Activated CD4-positive, alpha-beta T cell treated with anti-CD3 and anti-CD28 coated beads, Interleukin-2, Interleukin-6, amounts not matched to agents 100 ng/mL and 50 ng/mL, durations not matched to agents 16 hours and 8 hours (primary cell): ENCODE measurements around the gene SMARCAL1.

Experiments used
- DNase-seq: peaks from one replicate; pipeline ENCODE4 v3.0.0-alpha.2; 2020

SMARCAL1 gene

GRCh38 chr2:216477283-216478035 lies 65.2 kb downstream of the SMARCAL1 start:
- DNase-seq: no peak

- no peak for DNase-seq
Measured at GRCh38 chr2:216478151-216478550, 65.9 kb downstream of the SMARCAL1 start.

- no peak for DNase-seq
Measured at GRCh38 chr2:216478791-216479190, 66.5 kb downstream of the SMARCAL1 start.

DNA sequence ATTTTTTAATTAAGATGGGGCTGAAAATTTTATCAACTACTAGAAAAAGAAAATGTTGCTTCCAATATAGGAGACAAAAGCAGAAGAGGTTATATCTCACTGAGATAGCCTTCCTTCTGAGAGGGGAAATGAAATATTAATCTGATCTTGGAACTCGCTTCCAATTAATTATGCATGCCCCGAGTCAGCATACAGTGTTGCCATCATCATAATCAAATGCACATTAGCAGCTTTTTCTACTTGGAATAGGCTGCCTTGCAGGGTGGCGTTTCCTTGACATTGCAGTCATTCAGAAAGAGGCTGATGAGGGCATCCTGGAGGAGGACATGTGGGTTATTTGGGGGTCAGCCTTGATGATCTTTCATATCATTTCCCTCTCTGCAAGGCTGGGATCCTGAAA lies 67.9 kb downstream of the SMARCAL1 start:
- DNase-seq: no peak

DNA sequence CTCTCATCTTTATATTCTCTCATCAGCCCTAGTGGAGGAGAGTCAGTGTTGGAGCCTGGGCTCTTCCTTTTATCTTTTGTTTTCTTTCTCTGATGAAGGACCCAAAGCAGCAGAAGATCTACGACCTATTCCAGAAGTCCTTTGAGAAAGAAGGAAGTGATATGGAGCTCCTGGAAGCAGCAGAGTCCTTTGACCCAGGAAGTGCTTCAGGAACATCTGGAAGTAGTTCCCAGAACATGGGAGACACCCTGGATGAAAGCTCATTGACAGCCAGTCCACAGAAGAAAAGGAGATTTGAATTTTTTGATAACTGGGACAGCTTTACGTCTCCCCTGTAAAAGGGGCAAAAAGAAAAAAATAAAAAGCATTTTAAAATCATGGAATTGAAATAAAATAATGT lies 70.4 kb downstream of the SMARCAL1 start:
- no peak for DNase-seq

- no peak for DNase-seq
Measured at GRCh38 chr2:216485237-216485636, 73.0 kb downstream of the SMARCAL1 start.

GRCh38 chr2:216485745-216486144 lies 73.5 kb downstream of the SMARCAL1 start:
- no peak for DNase-seq

- no peak for DNase-seq
Measured at GRCh38 chr2:216486271-216486670, 74.0 kb downstream of the SMARCAL1 start.

DNA sequence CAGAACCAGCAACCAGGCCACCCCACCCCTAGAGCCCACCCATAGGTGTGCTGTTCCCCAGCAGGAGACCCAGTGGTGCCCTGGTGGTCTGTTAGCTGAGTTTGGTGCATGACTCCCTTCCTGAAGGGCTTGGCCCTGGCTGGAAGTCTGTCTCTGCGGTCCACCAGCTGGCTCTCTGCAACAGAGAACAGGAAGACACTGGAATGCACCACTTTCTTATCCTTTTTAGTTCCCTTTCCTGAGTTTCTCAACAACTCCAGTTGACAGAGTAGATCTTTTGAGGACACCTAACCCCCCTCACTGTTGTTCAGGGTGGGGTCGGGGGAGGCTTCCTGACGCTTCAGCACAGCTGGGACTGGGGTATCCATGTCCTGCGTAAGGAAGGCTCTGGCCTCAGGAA lies 74.4 kb downstream of the SMARCAL1 start:
- no peak for DNase-seq

DNA sequence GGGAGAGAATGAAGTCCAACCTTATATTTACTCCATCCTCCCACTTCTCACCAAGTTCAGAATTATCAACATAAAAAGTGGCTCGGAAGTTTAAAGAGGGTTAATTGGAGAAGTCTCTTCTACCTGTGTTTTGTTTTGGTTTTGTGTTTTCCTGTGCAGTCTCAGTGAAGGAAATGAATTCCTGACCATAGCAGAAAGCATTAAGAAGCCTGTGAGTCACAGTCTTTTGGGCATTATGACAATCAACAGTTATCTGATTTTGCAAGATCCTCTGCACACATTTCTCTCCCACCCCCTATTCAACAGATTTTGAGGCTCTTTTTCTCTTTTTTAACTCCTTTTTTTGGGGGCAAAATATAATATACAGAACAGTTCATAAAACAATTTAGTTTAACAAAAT lies 77.8 kb downstream of the SMARCAL1 start:
- DNase-seq: no peak

- DNase-seq: no peak
Measured at GRCh38 chr2:216491793-216492596, 79.7 kb downstream of the SMARCAL1 start.

GRCh38 chr2:216492597-216493333 lies 80.5 kb downstream of the SMARCAL1 start:
- no peak for DNase-seq

DNA sequence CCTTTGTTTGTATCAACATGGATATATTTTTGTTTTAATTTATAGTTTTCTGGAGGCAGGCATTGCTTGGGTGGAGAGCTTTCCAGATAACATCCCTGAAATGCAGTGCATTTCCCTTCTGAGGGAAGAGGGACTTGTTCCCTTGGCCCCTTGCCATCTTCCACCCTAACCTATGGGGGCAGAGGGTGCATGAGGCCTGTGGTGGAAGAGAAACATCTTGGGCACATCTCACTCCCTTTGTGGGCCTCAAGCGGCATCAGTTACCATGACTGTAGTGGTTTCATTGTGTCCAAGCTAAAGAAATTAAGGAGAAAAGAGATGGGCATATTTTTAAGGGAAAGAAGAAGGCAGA lies 81.0 kb downstream of the SMARCAL1 start:
- DNase-seq: no peak

GRCh38 chr2:216495656-216496055 lies 83.4 kb downstream of the SMARCAL1 start:
- DNase-seq: no peak

DNA sequence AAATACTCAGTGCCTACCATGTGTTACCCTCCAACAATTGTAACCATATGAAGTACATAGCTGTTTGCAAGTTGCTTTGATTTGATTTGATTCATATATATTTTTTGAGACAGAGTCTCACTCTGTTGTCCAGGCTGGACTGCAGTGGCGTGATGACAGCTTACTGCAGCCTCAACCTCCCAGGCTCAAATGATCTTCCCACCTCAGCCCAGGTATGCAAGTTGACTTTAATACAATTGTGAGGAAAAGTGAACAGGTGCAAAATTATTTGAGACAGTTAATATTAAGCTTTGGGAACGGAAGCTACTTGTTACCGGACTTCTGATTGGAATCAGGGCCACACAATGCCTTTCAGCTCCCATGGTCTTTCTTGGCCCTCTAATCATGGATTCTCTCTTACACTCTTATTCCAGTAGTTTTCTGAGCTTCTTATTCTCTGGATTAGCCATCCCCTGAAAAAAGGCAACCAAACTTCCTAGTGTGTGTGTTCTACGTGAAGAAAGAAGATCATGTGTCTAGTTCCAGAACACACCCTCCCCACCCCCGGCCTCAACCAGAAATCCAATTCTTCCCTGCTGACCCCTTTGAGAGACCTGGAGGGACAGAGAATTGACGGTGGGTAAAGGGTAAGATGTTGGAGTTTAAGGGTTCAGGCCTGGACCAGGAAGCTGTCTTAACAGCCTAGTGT lies 85.2 kb downstream of the SMARCAL1 start:
- DNase-seq: no peak

GRCh38 chr2:216498070-216498378 lies 85.7 kb downstream of the SMARCAL1 start:
- DNase-seq: no peak

DNA sequence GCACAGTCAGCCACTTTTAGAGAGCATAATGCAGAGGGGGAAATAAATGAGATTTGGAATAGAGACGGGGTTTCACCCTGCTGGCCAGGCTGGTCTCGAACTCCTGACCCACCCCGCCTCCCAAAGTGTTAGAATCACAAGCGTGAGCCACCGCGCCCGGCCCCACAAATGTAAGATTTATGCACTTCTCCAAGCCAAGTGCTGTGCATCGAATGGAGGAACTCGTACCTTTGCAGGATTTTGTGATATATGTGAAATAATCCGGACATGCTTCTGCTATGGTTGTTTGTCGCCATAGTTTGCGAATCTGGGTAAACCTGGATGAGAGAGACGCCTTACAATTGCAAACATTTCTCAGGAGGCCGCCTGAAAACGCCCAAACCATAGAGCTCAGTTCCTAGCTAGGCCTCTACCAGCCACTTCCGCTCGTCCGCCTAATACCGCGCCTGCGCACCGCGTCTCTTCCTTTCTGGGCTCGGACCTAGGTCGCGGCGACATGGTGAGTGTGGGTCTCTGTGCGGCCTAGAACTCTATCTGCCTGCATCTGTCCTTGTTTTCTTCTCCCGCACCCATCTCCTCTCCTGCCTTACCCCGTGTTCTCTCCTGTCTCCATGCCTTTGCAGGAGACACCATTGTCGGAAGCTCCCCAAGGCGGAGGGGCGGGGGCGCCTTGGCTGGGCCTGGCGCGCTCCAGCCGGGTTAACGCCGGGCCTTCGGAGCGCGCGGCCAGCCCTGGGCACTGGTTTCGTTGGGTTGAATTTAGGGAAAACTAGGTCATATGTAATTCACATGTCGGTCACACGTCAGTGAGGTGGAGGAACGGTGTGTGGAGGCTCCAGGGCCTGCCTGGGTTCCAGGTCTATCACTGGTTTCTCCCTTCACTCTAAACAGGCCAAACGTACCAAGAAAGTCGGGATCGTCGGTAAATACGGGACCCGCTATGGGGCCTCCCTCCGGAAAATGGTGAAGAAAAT lies 86.4 kb downstream of the SMARCAL1 start, which contains the start of gene RPL37A:
Gene RPL37A (plus strand): TSS at position 466 of the 974 bp plus-strand sequence. CDS start 31 bp downstream, at position 497.
- DNase-seq: peak; percentile 95

DNA sequence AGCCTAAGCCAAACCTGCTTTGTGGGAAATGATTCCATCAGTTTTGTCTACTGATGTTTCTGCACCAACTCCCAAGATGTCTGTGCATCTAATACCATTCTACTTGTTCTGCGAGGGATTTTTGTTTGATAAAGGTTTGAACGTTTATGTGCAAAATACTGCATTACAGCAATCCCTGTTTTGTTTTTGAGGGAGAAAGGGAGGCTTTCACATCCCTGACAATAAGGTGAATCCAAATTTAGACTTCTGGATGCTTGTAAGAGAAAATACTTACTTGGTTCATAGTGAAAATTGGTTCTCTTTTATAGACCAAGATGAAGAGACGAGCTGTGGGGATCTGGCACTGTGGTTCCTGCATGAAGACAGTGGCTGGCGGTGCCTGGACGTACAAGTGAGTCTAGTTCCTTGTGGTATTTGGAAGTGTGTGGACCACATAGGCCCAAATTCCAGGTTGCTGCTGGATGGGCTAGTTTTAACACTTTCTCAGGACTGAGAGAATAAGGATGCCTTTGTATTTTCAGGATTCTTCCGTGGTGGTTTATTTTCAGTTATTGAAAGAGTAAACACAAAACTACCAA lies 87.4 kb downstream of the SMARCAL1 start:
- DNase-seq: peak; percentile 39

DNA sequence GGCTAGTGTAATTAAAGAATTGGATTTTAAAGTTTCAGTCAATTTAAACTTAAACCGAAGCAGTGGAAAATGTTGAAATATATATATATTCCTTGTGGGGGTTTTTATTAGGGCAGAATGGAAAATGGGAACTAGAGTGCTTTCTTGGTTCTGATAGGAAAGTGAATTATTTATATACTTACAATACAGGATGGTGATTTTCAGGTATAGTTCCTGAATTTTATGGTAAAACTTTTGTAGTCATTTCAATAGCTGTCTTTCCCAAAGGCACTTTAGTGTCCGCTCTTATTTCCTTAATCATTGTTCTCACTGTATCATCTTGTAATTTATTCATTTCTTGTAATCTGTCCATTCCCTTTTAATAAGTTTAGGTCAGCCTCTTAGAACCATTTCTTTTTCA lies 88.3 kb downstream of the SMARCAL1 start:
- DNase-seq: no peak

DNA sequence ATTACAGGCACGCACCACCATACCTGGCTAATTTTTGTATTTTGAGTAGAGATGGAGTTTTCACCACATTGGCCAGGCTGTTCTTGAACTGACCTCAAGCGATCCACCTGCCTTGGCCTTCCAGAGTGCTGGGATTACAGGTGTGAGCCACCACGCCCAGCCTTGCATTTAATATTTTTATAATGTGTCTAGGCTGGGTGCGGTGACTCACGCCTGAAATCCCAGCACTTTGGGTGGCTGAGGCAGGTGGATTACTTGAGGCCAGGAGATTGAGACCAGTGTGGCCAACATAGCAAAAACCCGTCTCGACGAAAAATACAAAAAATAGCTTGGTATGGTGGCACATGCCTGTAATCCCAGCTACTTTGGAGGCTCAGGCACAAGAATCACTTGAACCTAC lies 89.6 kb downstream of the SMARCAL1 start:
- no peak for DNase-seq

GRCh38 chr2:216502381-216503158 lies 90.3 kb downstream of the SMARCAL1 start:
- DNase-seq: no peak
